SU-DHL-6 (cell line): ENCODE data around the gene OPRM1.

ENCODE experiments used
- EZH2phosphoT487 ChIP-seq: fragments of 200-600 bp; sonication (generic), shearing (Covaris generic); conservative IDR thresholded peaks from 2 replicates; pipeline ENCODE4 v1.6.1; 2018; ENCODE audit warnings: mild to moderate bottlenecking, antibody characterized with exemption, low read length, moderate library complexity, mixed read lengths
- TF ChIP-seq, protein P1 (sequence below): fragments of 200-600 bp; sonication (generic); IDR thresholded peaks from one replicate; pipeline ENCODE4 v1.5.1; 2017; ENCODE audit warnings: antibody characterized with exemption, mild to moderate bottlenecking, low read length, moderate library complexity; ENCODE audit not compliant: insufficient read depth, poor library complexity, severe bottlenecking

DNA sequence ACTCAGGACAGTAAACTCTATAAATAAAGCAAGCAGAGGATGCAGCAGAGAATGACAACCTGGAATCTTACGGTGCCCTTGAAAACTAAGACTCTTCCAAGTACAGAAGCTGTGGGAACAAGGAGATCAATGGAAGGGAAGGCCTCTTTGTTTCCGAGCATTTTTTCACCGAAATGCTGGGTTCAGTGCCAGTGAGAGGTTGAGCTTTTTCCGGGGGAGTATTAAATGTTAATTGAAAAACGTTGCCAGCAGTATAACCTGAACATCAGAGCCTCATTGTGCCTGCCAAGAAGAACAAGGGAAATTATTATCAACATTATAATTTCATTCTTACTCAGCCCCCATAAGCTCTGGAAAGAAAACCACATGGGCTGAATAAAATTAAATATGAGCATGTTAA is 17.5 kb downstream of the OPRM1 start:
- TF ChIP-seq, protein P1, sequence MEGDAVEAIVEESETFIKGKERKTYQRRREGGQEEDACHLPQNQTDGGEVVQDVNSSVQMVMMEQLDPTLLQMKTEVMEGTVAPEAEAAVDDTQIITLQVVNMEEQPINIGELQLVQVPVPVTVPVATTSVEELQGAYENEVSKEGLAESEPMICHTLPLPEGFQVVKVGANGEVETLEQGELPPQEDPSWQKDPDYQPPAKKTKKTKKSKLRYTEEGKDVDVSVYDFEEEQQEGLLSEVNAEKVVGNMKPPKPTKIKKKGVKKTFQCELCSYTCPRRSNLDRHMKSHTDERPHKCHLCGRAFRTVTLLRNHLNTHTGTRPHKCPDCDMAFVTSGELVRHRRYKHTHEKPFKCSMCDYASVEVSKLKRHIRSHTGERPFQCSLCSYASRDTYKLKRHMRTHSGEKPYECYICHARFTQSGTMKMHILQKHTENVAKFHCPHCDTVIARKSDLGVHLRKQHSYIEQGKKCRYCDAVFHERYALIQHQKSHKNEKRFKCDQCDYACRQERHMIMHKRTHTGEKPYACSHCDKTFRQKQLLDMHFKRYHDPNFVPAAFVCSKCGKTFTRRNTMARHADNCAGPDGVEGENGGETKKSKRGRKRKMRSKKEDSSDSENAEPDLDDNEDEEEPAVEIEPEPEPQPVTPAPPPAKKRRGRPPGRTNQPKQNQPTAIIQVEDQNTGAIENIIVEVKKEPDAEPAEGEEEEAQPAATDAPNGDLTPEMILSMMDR = no peak
- no peak for TF ChIP-seq EZH2phosphoT487
